Hepatocyte (in vitro differentiated cells): ENCODE results near the gene NDP. TPM values are rescaled to one million over a fixed set of nuclear protein-coding genes. Genes with fewer than 3 reads are reported as not detected.

Source experiments
- DNase-seq: peaks from one replicate; pipeline ENCODE4 v3.0.0-alpha.2; 2016; ENCODE audit warnings: low spot score
- H2AFZ ChIP-seq: fragments of 200-600 bp; sonication (generic); 2 replicates; pipeline ENCODE4 v1.6.0; 2016; ENCODE audit warnings: antibody characterized with exemption, mild to moderate bottlenecking
- H3K27ac ChIP-seq: fragments of 200-600 bp; sonication (generic); 2 replicates; pipeline ENCODE4 v1.5.1; 2016; ENCODE audit warnings: mild to moderate bottlenecking
- H3K27me3 ChIP-seq: fragments of 200-600 bp; sonication (generic); 2 replicates; pipeline ENCODE4 v1.6.1; 2016
- H3K36me3 ChIP-seq: fragments of 200-600 bp; sonication (generic); replicated peaks from 2 replicates; pipeline ENCODE4 v1.5.1; 2016; ENCODE audit warnings: low read depth; ENCODE audit not compliant: insufficient read depth
- H3K4me1 ChIP-seq: fragments of 200-600 bp; sonication (generic); 2 replicates; pipeline ENCODE4 v1.5.1; 2016; ENCODE audit warnings: mild to moderate bottlenecking, moderate library complexity; ENCODE audit not compliant: insufficient read depth
- H3K4me2 ChIP-seq: fragments of 200-600 bp; sonication (generic); 2 replicates; pipeline ENCODE4 v1.6.0; 2016
- H3K4me3 ChIP-seq: fragments of 200-600 bp; sonication (generic); 2 replicates; pipeline ENCODE4 v1.5.1; 2016; ENCODE audit warnings: mild to moderate bottlenecking
- H3K79me2 ChIP-seq: fragments of 200-600 bp; sonication (generic); 2 replicates; pipeline ENCODE4 v1.6.0; 2017; ENCODE audit warnings: mild to moderate bottlenecking
- H3K9me2 ChIP-seq: fragments of 200-600 bp; sonication (generic); replicated peaks from 2 replicates; pipeline ENCODE4 v1.6.0; 2017; ENCODE audit warnings: mild to moderate bottlenecking; ENCODE audit not compliant: insufficient read depth
- H3K9me3 ChIP-seq: fragments of 200-600 bp; sonication (generic); 2 replicates; pipeline ENCODE4 v1.5.1; 2016; ENCODE audit warnings: low read depth, mild to moderate bottlenecking
- H4K20me1 ChIP-seq: fragments of 200-600 bp; sonication (generic); 2 replicates; pipeline ENCODE4 v1.6.0; 2016; ENCODE audit warnings: mild to moderate bottlenecking; ENCODE audit not compliant: insufficient read depth, poor library complexity, severe bottlenecking
- CTCF ChIP-seq: fragments of 200-600 bp; sonication (generic); IDR thresholded peaks from 2 replicates; pipeline ENCODE4 v1.5.1; 2016; ENCODE audit warnings: antibody characterized with exemption, mild to moderate bottlenecking; ENCODE audit not compliant: poor library complexity
- EZH2 ChIP-seq: fragments of 200-600 bp; sonication (generic); IDR thresholded peaks from 2 replicates; pipeline ENCODE4 v1.6.1; 2016; ENCODE audit warnings: antibody characterized with exemption, mild to moderate bottlenecking, borderline replicate concordance
- EZH2phosphoT487 ChIP-seq: fragments of 200-600 bp; sonication (generic); IDR thresholded peaks from one replicate; pipeline ENCODE4 v1.6.1; 2018; ENCODE audit warnings: antibody characterized with exemption, mild to moderate bottlenecking, low read depth, moderate library complexity; ENCODE audit not compliant: unreplicated experiment, severe bottlenecking
- WGBS: methylation state at CpG from one replicate; pipeline ENCODE4 v1.1.6; 2016; ENCODE audit warnings: low lambda C conversion rate; ENCODE audit errors: missing lambda C conversion rate; 5-methylcytosine and 5-hydroxymethylcytosine counted together
- polyA plus RNA-seq: library from polyadenylated mRNA; unstranded; fragments of >200 nt; fragmentation: Nextera tagmentation; extraction: Ambion mirVana; gene quantifications from 2 replicates; pipeline ENCODE4 v1.2.1, GENCODE V29; 2016
- total RNA-seq: library from RNA; depleted of rRNA; stranded (reverse); fragments of >200 nt; gene quantifications from 2 replicates; pipeline ENCODE4 v1.2.3, GENCODE V29; 2014

NDP gene
- total and polyA plus RNA-seq, 2 experiments from 2014 or later, result 12.2 to 16.3 TPM

GRCh38 chrX:43974741-43975465, 1.7 kb upstream of the NDP start:
- H3K4me1 ChIP-seq, result no peaks in the 10 kb centered on the region
- H3K9me3 ChIP-seq, result no peaks in the 10 kb centered on the region
- peak overlapping the region; percentile 88 for H3K27ac ChIP-seq
- WGBS, result 84% methylated on average over 6 of the region's 6 CpGs
- no peaks in the 10 kb centered on the region for H3K27me3 ChIP-seq
- TF ChIP-seq EZH2, result no peak
- no peak for TF ChIP-seq EZH2phosphoT487
- no peak for TF ChIP-seq CTCF
- H4K20me1 ChIP-seq, result no peaks in the 10 kb centered on the region
- peaks cover 11% of the 10 kb centered on the region for H3K79me2 ChIP-seq
- H3K9me2 ChIP-seq, result no peaks in the 10 kb centered on the region
- H2AFZ ChIP-seq, result no peak overlapping the region
- DNase-seq, result no peak
- H3K4me3 ChIP-seq, result no peak overlapping the region
- H3K4me2 ChIP-seq, result no peak overlapping the region
- H3K36me3 ChIP-seq, result no peaks in the 10 kb centered on the region

GRCh38 chrX:43974100-43974475, 898 bp upstream of the NDP start:
- WGBS, result 42% methylated on average over 2 of the region's 2 CpGs
- TF ChIP-seq EZH2, result no peak
- TF ChIP-seq EZH2phosphoT487, result no peak
- TF ChIP-seq CTCF, result no peak
- H3K79me2 ChIP-seq, result peaks cover 11% of the 10 kb centered on the region
- H3K9me2 ChIP-seq, result no peaks in the 10 kb centered on the region
- no peak for DNase-seq
- H4K20me1 ChIP-seq, result no peaks in the 10 kb centered on the region
- peak overlapping the region; percentile 88 for H3K27ac ChIP-seq
- no peaks in the 10 kb centered on the region for H3K36me3 ChIP-seq
- H3K4me1 ChIP-seq, result no peaks in the 10 kb centered on the region
- H3K4me2 ChIP-seq, result peak overlapping the region; percentile 74
- no peak overlapping the region for H2AFZ ChIP-seq
- no peak overlapping the region for H3K4me3 ChIP-seq
- no peaks in the 10 kb centered on the region for H3K27me3 ChIP-seq
- no peaks in the 10 kb centered on the region for H3K9me3 ChIP-seq

GRCh38 chrX:43971966-43972961, 926 bp downstream of the NDP start:
- H3K9me3 ChIP-seq, result no peaks in the 10 kb centered on the region
- DNase-seq, result peak; percentile 11
- H3K4me2 ChIP-seq, result peak overlapping the region; percentile 74
- TF ChIP-seq CTCF, result no peak
- TF ChIP-seq EZH2phosphoT487, result no peak
- no peak for TF ChIP-seq EZH2
- H3K27me3 ChIP-seq, result no peaks in the 10 kb centered on the region
- H4K20me1 ChIP-seq, result no peaks in the 10 kb centered on the region
- no peaks in the 10 kb centered on the region for H3K4me1 ChIP-seq
- peak overlapping the region; percentile 25 for H3K4me3 ChIP-seq
- peak overlapping the region; percentile 19 for H2AFZ ChIP-seq
- peak overlapping the region; percentile 88 for H3K27ac ChIP-seq
- H3K9me2 ChIP-seq, result no peaks in the 10 kb centered on the region
- peaks cover 11% of the 10 kb centered on the region for H3K79me2 ChIP-seq
- WGBS, result 59% methylated on average over 19 of the region's 19 CpGs
- no peaks in the 10 kb centered on the region for H3K36me3 ChIP-seq
